GM10266 (cell line): ENCODE results near the gene SPTBN1.

ENCODE experiments used
- DNase-seq: peaks from one replicate; pipeline ENCODE4 v3.0.0; 2012; ENCODE audit errors: extremely low spot score
- TF ChIP-seq, protein P1 (sequence below): IDR thresholded peaks from 2 replicates; pipeline ENCODE4 v1.5.1; 2012; ENCODE audit warnings: mild to moderate bottlenecking, low read depth; ENCODE audit not compliant: control insufficient read depth, insufficient read depth; ENCODE audit errors: missing control alignments

SPTBN1 gene

DNA sequence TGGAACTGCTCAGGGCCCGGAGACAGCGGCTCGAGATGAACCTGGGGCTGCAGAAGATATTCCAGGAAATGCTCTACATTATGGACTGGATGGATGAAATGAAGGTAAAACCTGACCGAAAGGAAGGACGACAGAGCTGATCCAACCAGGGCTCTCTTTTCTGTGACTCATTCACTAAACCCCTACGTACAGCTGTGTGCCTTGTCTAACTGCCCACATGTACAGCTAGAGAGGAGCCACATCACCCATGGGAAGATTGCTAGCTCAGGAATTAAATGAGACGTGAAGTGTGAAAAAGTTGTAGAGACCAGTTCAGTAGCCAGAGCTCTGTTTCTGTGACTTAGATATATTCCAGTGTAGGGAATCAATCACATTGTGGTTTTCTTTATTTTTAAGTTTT, 170.0 kb downstream of the SPTBN1 start:
- TF ChIP-seq, protein P1, sequence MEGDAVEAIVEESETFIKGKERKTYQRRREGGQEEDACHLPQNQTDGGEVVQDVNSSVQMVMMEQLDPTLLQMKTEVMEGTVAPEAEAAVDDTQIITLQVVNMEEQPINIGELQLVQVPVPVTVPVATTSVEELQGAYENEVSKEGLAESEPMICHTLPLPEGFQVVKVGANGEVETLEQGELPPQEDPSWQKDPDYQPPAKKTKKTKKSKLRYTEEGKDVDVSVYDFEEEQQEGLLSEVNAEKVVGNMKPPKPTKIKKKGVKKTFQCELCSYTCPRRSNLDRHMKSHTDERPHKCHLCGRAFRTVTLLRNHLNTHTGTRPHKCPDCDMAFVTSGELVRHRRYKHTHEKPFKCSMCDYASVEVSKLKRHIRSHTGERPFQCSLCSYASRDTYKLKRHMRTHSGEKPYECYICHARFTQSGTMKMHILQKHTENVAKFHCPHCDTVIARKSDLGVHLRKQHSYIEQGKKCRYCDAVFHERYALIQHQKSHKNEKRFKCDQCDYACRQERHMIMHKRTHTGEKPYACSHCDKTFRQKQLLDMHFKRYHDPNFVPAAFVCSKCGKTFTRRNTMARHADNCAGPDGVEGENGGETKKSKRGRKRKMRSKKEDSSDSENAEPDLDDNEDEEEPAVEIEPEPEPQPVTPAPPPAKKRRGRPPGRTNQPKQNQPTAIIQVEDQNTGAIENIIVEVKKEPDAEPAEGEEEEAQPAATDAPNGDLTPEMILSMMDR: no peak
- no peak for DNase-seq

DNA sequence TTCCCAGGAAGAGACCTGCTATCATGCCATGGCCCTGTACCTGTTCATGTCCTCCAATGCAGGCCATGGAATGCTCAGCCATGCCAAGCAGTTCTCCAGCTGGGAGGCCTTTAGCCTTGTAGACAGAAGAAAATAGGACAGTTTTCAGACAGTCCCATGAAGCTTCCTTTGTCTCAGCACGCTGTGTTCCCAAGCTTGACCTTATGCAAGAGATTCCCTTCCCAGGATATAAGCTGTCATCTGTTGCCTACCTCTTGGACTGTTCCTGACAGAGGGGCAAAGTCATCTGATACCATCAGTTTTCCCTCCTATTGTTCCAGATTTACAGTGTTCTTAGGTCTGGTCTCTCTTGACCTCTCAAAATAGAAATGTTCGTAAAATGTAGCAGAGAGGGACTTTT, 170.8 kb downstream of the SPTBN1 start:
- no peak for DNase-seq
- TF ChIP-seq, protein P1: no peak

DNA sequence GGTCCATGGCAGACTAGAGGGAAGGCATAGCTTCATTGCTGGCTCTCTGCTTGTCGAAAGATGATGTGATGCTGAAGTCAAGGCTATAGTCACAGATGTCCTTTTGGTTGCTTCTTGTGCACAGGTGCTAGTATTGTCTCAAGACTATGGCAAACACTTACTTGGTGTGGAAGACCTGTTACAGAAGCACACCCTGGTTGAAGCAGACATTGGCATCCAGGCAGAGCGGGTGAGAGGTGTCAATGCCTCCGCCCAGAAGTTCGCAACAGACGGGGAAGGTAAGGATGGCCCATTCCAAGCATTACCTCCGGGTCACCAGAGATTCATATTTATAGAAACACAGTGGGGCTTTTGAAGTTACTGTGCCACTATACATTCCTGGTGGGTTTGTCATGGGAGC, 171.8 kb downstream of the SPTBN1 start:
- no peak for DNase-seq
- TF ChIP-seq, protein P1: no peak

DNA sequence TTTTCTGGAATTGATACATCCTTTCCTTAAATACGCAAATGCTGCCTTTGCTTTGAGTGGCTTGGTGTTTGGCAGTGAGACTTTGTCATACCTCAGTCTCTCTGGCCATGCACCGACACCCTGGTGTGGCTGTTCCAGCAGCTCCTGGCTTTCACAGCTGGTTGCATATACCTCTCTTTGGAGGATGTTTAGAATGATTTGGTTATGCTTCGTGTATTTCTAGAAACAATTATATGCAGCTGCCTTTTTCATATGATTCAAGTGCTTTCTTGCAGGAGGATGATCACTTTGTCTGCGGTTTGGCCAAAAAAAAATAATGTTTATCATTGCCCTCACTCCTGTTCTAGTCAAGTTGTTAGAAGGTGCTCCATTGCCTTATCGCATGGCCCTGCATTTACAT, 172.3 kb downstream of the SPTBN1 start:
- DNase-seq: no peak
- TF ChIP-seq, protein P1: no peak

DNA sequence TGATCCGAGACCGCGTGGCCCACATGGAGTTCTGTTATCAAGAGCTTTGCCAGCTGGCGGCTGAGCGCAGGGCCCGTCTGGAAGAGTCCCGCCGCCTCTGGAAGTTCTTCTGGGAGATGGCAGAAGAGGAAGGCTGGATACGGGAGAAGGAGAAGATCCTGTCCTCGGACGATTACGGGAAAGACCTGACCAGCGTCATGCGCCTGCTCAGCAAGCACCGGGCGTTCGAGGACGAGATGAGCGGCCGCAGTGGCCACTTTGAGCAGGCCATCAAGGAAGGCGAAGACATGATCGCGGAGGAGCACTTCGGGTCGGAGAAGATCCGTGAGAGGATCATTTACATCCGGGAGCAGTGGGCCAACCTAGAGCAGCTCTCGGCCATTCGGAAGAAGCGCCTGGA, 172.8 kb downstream of the SPTBN1 start:
- TF ChIP-seq, protein P1: no peak
- no peak for DNase-seq

DNA sequence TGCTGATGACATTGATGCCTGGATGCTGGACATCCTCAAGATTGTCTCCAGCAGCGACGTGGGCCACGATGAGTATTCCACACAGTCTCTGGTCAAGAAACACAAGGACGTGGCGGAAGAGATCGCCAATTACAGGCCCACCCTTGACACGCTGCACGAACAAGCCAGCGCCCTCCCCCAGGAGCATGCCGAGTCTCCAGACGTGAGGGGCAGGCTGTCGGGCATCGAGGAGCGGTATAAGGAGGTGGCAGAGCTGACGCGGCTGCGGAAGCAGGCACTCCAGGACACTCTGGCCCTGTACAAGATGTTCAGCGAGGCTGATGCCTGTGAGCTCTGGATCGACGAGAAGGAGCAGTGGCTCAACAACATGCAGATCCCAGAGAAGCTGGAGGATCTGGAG, 173.3 kb downstream of the SPTBN1 start:
- TF ChIP-seq, protein P1: no peak
- no peak for DNase-seq

DNA sequence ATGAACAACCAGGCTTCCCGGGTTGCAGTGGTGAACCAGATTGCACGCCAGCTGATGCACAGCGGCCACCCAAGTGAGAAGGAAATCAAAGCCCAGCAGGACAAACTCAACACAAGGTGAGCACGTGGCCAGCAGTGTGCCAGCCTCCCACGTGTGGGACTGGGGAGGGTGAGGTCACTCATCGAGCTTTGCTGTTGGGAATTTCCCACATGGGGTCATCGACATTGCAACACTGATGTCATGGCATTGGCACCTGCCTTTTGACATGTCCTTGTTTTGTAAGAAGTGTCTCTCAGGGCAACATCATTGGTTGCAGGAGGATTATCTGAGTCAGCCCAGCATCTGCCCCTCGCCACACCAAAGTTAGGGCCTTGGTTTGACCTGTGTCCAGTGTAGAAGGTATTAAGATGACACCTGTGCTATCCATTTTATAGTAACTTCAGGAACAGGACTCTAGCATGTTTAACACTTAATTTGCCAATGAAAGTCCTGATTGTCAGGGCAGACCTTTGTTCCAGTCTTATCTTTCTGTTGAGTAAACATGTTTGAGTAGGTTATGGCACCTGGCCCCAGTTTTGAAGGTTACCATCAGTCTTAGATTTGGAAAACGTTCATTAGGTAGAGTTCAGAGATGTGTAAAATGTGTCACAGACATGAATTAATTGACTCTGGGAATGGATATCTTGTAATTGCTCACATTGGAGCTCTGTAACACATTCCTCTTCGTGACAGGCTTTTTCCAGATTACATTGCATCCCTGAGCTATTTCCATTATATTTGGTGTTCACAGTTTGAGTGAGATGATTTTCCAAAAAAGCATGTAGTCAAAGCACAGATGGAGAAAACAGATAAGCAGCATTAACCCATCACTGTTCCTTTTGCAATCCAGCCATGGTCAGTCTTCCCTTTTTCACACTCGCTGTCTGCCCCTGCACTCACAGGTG, 174.1 kb downstream of the SPTBN1 start:
- TF ChIP-seq, protein P1: no peak
- peak; percentile 24 for DNase-seq
